ENCODE data around the gene KRTAP24-1. TPM values are rescaled to one million over a fixed set of nuclear protein-coding genes. Genes with fewer than 3 reads are reported as not detected.

The KRTAP24-1 gene
- total and polyA plus RNA-seq, 9 of the 15 experiments (the other 6 are each of a cell fraction or from before 2014, with no cell fraction given): not detected

- POLR2A ChIA-PET: no interaction called here
- H3K4me3 ChIP-seq: no peak overlapping the region
- TF ChIP-seq SUPT5H (IDR thresholded peaks at IDR 0.05) (no peak), DPF2 (IDR thresholded peaks at IDR 0.05) (no peak), EZH2 (IDR thresholded peaks at IDR 0.05; ENCODE audit: borderline replicate concordance, low read depth, low read length) (no peak), ZNF778 (CRISPR knock-in tag; IDR thresholded peaks at IDR 0.05) (no peak), ZSCAN32 (CRISPR knock-in tag; IDR thresholded peaks at IDR 0.05) (no peak)
- TF ChIP-seq, protein P1, sequence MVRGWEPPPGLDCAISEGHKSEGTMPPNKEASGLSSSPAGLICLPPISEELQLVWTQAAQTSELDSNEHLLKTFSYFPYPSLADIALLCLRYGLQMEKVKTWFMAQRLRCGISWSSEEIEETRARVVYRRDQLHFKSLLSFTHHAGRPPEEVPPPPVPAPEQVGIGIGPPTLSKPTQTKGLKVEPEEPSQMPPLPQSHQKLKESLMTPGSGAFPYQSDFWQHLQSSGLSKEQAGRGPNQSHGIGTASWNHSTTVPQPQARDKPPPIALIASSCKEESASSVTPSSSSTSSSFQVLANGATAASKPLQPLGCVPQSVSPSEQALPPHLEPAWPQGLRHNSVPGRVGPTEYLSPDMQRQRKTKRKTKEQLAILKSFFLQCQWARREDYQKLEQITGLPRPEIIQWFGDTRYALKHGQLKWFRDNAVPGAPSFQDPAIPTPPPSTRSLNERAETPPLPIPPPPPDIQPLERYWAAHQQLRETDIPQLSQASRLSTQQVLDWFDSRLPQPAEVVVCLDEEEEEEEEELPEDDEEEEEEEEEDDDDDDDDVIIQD (CRISPR knock-in tag; IDR thresholded peaks at IDR 0.05): no peak
- TF ChIP-seq, protein P2, sequence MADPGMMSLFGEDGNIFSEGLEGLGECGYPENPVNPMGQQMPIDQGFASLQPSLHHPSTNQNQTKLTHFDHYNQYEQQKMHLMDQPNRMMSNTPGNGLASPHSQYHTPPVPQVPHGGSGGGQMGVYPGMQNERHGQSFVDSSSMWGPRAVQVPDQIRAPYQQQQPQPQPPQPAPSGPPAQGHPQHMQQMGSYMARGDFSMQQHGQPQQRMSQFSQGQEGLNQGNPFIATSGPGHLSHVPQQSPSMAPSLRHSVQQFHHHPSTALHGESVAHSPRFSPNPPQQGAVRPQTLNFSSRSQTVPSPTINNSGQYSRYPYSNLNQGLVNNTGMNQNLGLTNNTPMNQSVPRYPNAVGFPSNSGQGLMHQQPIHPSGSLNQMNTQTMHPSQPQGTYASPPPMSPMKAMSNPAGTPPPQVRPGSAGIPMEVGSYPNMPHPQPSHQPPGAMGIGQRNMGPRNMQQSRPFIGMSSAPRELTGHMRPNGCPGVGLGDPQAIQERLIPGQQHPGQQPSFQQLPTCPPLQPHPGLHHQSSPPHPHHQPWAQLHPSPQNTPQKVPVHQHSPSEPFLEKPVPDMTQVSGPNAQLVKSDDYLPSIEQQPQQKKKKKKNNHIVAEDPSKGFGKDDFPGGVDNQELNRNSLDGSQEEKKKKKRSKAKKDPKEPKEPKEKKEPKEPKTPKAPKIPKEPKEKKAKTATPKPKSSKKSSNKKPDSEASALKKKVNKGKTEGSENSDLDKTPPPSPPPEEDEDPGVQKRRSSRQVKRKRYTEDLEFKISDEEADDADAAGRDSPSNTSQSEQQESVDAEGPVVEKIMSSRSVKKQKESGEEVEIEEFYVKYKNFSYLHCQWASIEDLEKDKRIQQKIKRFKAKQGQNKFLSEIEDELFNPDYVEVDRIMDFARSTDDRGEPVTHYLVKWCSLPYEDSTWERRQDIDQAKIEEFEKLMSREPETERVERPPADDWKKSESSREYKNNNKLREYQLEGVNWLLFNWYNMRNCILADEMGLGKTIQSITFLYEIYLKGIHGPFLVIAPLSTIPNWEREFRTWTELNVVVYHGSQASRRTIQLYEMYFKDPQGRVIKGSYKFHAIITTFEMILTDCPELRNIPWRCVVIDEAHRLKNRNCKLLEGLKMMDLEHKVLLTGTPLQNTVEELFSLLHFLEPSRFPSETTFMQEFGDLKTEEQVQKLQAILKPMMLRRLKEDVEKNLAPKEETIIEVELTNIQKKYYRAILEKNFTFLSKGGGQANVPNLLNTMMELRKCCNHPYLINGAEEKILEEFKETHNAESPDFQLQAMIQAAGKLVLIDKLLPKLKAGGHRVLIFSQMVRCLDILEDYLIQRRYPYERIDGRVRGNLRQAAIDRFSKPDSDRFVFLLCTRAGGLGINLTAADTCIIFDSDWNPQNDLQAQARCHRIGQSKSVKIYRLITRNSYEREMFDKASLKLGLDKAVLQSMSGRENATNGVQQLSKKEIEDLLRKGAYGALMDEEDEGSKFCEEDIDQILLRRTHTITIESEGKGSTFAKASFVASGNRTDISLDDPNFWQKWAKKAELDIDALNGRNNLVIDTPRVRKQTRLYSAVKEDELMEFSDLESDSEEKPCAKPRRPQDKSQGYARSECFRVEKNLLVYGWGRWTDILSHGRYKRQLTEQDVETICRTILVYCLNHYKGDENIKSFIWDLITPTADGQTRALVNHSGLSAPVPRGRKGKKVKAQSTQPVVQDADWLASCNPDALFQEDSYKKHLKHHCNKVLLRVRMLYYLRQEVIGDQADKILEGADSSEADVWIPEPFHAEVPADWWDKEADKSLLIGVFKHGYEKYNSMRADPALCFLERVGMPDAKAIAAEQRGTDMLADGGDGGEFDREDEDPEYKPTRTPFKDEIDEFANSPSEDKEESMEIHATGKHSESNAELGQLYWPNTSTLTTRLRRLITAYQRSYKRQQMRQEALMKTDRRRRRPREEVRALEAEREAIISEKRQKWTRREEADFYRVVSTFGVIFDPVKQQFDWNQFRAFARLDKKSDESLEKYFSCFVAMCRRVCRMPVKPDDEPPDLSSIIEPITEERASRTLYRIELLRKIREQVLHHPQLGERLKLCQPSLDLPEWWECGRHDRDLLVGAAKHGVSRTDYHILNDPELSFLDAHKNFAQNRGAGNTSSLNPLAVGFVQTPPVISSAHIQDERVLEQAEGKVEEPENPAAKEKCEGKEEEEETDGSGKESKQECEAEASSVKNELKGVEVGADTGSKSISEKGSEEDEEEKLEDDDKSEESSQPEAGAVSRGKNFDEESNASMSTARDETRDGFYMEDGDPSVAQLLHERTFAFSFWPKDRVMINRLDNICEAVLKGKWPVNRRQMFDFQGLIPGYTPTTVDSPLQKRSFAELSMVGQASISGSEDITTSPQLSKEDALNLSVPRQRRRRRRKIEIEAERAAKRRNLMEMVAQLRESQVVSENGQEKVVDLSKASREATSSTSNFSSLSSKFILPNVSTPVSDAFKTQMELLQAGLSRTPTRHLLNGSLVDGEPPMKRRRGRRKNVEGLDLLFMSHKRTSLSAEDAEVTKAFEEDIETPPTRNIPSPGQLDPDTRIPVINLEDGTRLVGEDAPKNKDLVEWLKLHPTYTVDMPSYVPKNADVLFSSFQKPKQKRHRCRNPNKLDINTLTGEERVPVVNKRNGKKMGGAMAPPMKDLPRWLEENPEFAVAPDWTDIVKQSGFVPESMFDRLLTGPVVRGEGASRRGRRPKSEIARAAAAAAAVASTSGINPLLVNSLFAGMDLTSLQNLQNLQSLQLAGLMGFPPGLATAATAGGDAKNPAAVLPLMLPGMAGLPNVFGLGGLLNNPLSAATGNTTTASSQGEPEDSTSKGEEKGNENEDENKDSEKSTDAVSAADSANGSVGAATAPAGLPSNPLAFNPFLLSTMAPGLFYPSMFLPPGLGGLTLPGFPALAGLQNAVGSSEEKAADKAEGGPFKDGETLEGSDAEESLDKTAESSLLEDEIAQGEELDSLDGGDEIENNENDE (IDR thresholded peaks at IDR 0.05; ENCODE audit: low read depth, low read length): no peak
- TF ChIP-seq, protein P3, sequence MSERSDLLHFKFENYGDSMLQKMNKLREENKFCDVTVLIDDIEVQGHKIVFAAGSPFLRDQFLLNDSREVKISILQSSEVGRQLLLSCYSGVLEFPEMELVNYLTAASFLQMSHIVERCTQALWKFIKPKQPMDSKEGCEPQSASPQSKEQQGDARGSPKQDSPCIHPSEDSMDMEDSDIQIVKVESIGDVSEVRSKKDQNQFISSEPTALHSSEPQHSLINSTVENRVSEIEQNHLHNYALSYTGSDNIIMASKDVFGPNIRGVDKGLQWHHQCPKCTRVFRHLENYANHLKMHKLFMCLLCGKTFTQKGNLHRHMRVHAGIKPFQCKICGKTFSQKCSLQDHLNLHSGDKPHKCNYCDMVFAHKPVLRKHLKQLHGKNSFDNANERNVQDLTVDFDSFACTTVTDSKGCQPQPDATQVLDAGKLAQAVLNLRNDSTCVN (CRISPR knock-in tag; IDR thresholded peaks at IDR 0.05): no peak
These were observed 33.0 kb upstream of the KRTAP24-1 start for GRCh38 chr21:30315701-30316100.

More at GRCh38 chr21:30315701-30316100, 33.0 kb upstream of the KRTAP24-1 start:
- CTCF ChIA-PET (ENCODE audit: low intra/inter-chr PET ratio): no interaction called here
- intact Hi-C loops (cut with micrococcal nuclease): no loop called here
- no peaks in the 10 kb centered on the region for H3K9me3 ChIP-seq (replicated peaks; ENCODE audit: control insufficient read depth, insufficient read depth, low read depth, low read length)
- H2AFZ ChIP-seq (ENCODE audit: low read depth, low read length): no peak overlapping the region
- no peaks in the 10 kb centered on the region for H3K79me2 ChIP-seq (ENCODE audit: control insufficient read depth, insufficient read depth, low read length)
- H4K20me1 ChIP-seq (replicated peaks; ENCODE audit: control insufficient read depth, insufficient read depth, low read length): no peaks in the 10 kb centered on the region
- no peak for FAIRE-seq
- no peak overlapping the region for H3K4me2 ChIP-seq (ENCODE audit: insufficient read depth, low read length)
- H3K4me1 ChIP-seq (replicated peaks in 1 of 2; ENCODE audit: control insufficient read depth in 2 of 2, insufficient read depth in 2 of 2, low read length in 2 of 2): no peaks in the 10 kb centered on the region
- WGBS (ENCODE audit: insufficient coverage, low coverage, missing lambda C conversion rate): 4% methylated on average over 2 of the region's 2 CpGs
- no peaks in the 10 kb centered on the region for H3K27me3 ChIP-seq (ENCODE audit: control insufficient read depth in 2 of 2, insufficient read depth in 2 of 2, low read length in 2 of 2)
- H3K9ac ChIP-seq (ENCODE audit: insufficient read depth in 1 of 2, low read depth in 2 of 2, low read length in 2 of 2): no peak overlapping the region
- in situ Hi-C loops (cut with MboI): no loop called here
- H3K36me3 ChIP-seq (ENCODE audit: control insufficient read depth, insufficient read depth, low read length): no peaks in the 10 kb centered on the region
- no TSS peak for BruUV-seq (replicated peaks)
- H3K27ac ChIP-seq (ENCODE audit: extremely low read depth, low read depth, low read length): no peak overlapping the region
- no peaks in the 10 kb centered on the region for H3K9me1 ChIP-seq (ENCODE audit: control insufficient read depth, insufficient read depth, low read length)
- no peak for ATAC-seq
- no peak for DNase-seq (ENCODE audit: extremely low read depth in 1 of 4, low spot score in 3 of 4)

Measured in K562 (cell line).